Osteoblast (primary cell): ENCODE measurements around the gene RPLP2. TPM values are rescaled to one million over a fixed set of nuclear protein-coding genes. Genes with fewer than 3 reads are reported as not detected.

Source experiments
- DNase-seq: peaks from one replicate; pipeline ENCODE4 v3.0.0; 2011; ENCODE audit warnings: low spot score, mixed read lengths; ENCODE audit not compliant: insufficient read length; ENCODE audit errors: missing footprints
- H2AFZ ChIP-seq: 2 replicates; pipeline ENCODE4 v1.6.0; 2011; ENCODE audit warnings: mild to moderate bottlenecking, low read length
- H3K27ac ChIP-seq: 2 replicates; pipeline ENCODE4 v1.5.1; 2011; ENCODE audit warnings: mild to moderate bottlenecking, low read depth, low read length, moderate library complexity
- H3K27me3 ChIP-seq: 2 replicates; pipeline ENCODE4 v1.6.0; 2012; ENCODE audit warnings: mild to moderate bottlenecking, control low read depth, inconsistent platforms, low read length, moderate library complexity; ENCODE audit not compliant: insufficient read depth
- H3K36me3 ChIP-seq: 2 replicates; pipeline ENCODE4 v1.5.1; 2011; ENCODE audit warnings: mild to moderate bottlenecking, low read length, control low read depth, moderate library complexity; ENCODE audit not compliant: insufficient read depth
- H3K4me1 ChIP-seq: 2 replicates; pipeline ENCODE4 v1.5.1; 2011; ENCODE audit warnings: mild to moderate bottlenecking, low read length, control low read depth, moderate library complexity; ENCODE audit not compliant: insufficient read depth
- H3K4me2 ChIP-seq: 2 replicates; pipeline ENCODE4 v1.6.0; 2011; ENCODE audit warnings: mild to moderate bottlenecking, low read length; ENCODE audit not compliant: insufficient read depth
- H3K4me3 ChIP-seq: fragments of 200-600 bp; sonication (generic); 3 replicates; pipeline ENCODE4 v1.5.1; 2012; ENCODE audit warnings: mild to moderate bottlenecking, low read length, inconsistent platforms; ENCODE audit not compliant: insufficient read depth
- H3K79me2 ChIP-seq: 2 replicates; pipeline ENCODE4 v1.6.0; 2012; ENCODE audit warnings: mild to moderate bottlenecking, low read length, control low read depth, inconsistent platforms; ENCODE audit not compliant: insufficient read depth
- H3K9me3 ChIP-seq: 2 replicates; pipeline ENCODE4 v1.5.1; 2011; ENCODE audit warnings: low read depth, low read length, control low read depth
- H4K20me1 ChIP-seq: 2 replicates; pipeline ENCODE4 v1.6.0; 2012; ENCODE audit warnings: mild to moderate bottlenecking, low read length, control low read depth; ENCODE audit not compliant: insufficient read depth
- small RNA-seq: library from RNA; depleted of rRNA; stranded (forward); fragments of <200 nt; gene quantifications from one replicate; pipeline ENCODE3, GENCODE V24; 2012
- total RNA-seq: library from RNA; depleted of rRNA; stranded (reverse); fragments of >200 nt; gene quantifications from 2 replicates; pipeline ENCODE4 v1.2.3, GENCODE V29; 2012
- TF ChIP-seq, protein P1 (sequence below): IDR thresholded peaks from 2 replicates; pipeline ENCODE4 v1.5.1; 2011; ENCODE audit warnings: mild to moderate bottlenecking, low read depth, low read length, moderate library complexity; ENCODE audit errors: extremely low read depth

The RPLP2 gene
- total RNA-seq, 1 donor, result 386 TPM

DNA sequence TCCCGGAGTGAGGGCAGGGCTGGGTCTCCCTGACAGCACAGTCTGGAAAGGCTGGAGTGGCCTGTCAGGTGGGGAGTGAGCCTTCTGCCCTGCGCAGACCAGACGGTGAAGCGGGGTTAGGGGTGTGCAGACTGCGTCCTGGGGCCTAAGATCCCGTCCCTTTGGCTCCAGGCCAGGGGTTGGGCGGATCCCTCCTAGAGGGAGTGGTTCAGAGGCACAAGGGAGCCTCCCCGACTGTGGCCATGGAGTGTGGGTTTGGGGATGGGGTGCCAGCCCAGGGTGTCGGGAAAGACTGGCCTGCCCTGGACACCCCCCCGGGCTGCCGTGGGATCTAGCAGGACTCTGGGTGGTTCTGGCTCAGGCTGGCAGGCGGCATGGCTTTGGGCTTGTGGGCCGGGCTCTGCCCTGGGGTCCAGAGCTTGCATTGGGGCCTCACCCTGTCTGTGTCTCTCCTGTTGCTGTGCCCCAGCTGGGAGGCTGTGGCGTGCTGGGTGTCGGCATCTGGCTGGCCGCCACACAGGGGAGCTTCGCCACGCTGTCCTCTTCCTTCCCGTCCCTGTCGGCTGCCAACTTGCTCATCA lies 52.4 kb downstream of the RPLP2 start:
- TF ChIP-seq, protein P1, sequence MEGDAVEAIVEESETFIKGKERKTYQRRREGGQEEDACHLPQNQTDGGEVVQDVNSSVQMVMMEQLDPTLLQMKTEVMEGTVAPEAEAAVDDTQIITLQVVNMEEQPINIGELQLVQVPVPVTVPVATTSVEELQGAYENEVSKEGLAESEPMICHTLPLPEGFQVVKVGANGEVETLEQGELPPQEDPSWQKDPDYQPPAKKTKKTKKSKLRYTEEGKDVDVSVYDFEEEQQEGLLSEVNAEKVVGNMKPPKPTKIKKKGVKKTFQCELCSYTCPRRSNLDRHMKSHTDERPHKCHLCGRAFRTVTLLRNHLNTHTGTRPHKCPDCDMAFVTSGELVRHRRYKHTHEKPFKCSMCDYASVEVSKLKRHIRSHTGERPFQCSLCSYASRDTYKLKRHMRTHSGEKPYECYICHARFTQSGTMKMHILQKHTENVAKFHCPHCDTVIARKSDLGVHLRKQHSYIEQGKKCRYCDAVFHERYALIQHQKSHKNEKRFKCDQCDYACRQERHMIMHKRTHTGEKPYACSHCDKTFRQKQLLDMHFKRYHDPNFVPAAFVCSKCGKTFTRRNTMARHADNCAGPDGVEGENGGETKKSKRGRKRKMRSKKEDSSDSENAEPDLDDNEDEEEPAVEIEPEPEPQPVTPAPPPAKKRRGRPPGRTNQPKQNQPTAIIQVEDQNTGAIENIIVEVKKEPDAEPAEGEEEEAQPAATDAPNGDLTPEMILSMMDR, result no peak
- Histone ChIP-seq H3K79me2 (peaks cover 43% of the 10 kb centered on the region), H3K4me3 (no peak overlapping the region), H3K27me3 (no peaks in the 10 kb centered on the region), H3K4me2 (no peak overlapping the region), H3K4me1 (peaks cover 7% of the 10 kb centered on the region), H3K36me3 (peaks cover 13% of the 10 kb centered on the region), H4K20me1 (peaks cover 54% of the 10 kb centered on the region), H3K27ac (no peak overlapping the region), H2AFZ (no peak overlapping the region), H3K9me3 (no peaks in the 10 kb centered on the region)
- no peak for DNase-seq

Small RNAs within 50 kb of the gene (small RNA-seq; reads per million reads assigned to genes)
- gene SNORA52, result not detected

Other genes with a start within 250 kb of the RPLP2 start
- gene LMNTD2, start 249.2 kb upstream of the RPLP2 start, total RNA-seq, result 0.29 and 0.36 TPM in 2 replicates
- 2.4 and 6.2 TPM in 2 replicates for gene RASSF7, start 249.0 kb upstream of the RPLP2 start, total RNA-seq
- 23.9 and 27.5 TPM in 2 replicates for gene PHRF1, start 233.5 kb upstream of the RPLP2 start, total RNA-seq
- 11.5 and 21.4 TPM in 2 replicates for gene IRF7, start 194.0 kb upstream of the RPLP2 start, total RNA-seq
- not detected in 2 replicates for gene CDHR5, start 185.0 kb upstream of the RPLP2 start, total RNA-seq
- gene SCT, start 182.8 kb upstream of the RPLP2 start, total RNA-seq, result not detected in 2 replicates
- gene DRD4, start 172.7 kb upstream of the RPLP2 start, total RNA-seq, result under 0.01 TPM in 1 of 2 replicates, not detected in the other
- 38.0 and 44.2 TPM in 2 replicates for gene DEAF1, start 114.7 kb upstream of the RPLP2 start, total RNA-seq
- 17.4 and 21.2 TPM in 2 replicates for gene TMEM80, start 114.2 kb upstream of the RPLP2 start, total RNA-seq
- gene EPS8L2, start 103.7 kb upstream of the RPLP2 start, total RNA-seq, result 29.7 and 30.1 TPM in 2 replicates
- 204 TPM in 2 replicates for gene TALDO1, start 62.5 kb upstream of the RPLP2 start, total RNA-seq
- 31.5 and 37.3 TPM in 2 replicates for gene GATD1, start 32.5 kb upstream of the RPLP2 start, total RNA-seq
- gene CEND1, start 19.9 kb upstream of the RPLP2 start, total RNA-seq, result not detected in 2 replicates
- 8.0 and 9.0 TPM in 2 replicates for gene SLC25A22, start 11.7 kb upstream of the RPLP2 start, total RNA-seq
- 5.9 and 6.5 TPM in 2 replicates for gene PIDD1, start 4.7 kb upstream of the RPLP2 start, total RNA-seq
- gene PNPLA2, start 8.9 kb downstream of the RPLP2 start, total RNA-seq, result 32.1 and 32.6 TPM in 2 replicates
- gene CRACR2B, start 18.0 kb downstream of the RPLP2 start, total RNA-seq, result 0.59 and 0.72 TPM in 2 replicates
- gene CD151, start 23.0 kb downstream of the RPLP2 start, total RNA-seq, result 366 and 416 TPM in 2 replicates
- 47.4 and 60.8 TPM in 2 replicates for gene POLR2L, start 32.6 kb downstream of the RPLP2 start, total RNA-seq
- gene TSPAN4, start 32.9 kb downstream of the RPLP2 start, total RNA-seq, result 168 and 186 TPM in 2 replicates
- 43.9 and 48.9 TPM in 2 replicates for gene CHID1, start 100.8 kb downstream of the RPLP2 start, total RNA-seq
- 48.0 and 50.7 TPM in 2 replicates for gene AP2A2, start 115.9 kb downstream of the RPLP2 start, total RNA-seq
- gene MUC6, start 226.8 kb downstream of the RPLP2 start, total RNA-seq, result not detected in 2 replicates